Measurements from ENCODE around the gene DHX57. TPM values are rescaled to one million over a fixed set of nuclear protein-coding genes. Genes with fewer than 3 reads are reported as not detected.

Gene DHX57
- total RNA-seq, 1 experiment from 2014 or later = 28.7 TPM

- Histone ChIP-seq H3K36me3 (no peaks in the 10 kb centered on the region; the same call in 1 of the 2 replicates), H3K9me3 (no peaks in the 10 kb centered on the region), H3K4me3 (no peak overlapping the region), H3K27me3 (no peaks in the 10 kb centered on the region; the same call in 1 of the 2 replicates)
- no peak for DNase-seq
Observed at GRCh38 chr2:38887902-38888554, 12.3 kb upstream of the DHX57 start.

GRCh38 chr2:38887347-38887746, 11.6 kb upstream of the DHX57 start:
- Histone ChIP-seq H3K36me3 (no peaks in the 10 kb centered on the region; the same call in 1 of the 2 replicates), H3K9me3 (no peaks in the 10 kb centered on the region), H3K4me3 (no peak overlapping the region), H3K27me3 (no peaks in the 10 kb centered on the region; the same call in 1 of the 2 replicates)
- DNase-seq = no peak

DNA sequence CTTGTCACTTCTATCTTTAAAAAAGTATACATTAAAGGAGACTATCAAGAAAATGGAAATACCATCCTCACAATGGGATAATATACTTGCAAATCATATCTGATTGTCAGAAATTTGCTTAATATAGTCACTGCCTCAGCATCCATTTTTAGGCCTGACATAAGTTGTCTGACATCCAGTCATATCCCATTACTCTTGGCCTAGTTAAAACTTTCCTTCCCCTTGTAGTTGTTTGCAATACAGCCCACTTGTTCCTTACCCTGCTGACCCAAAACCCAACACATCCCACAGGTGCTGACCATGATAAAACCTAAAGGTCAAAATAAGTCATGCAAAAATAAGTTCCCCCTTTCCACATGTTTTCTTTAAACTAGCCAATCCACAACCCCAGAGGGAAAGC, 10.3 kb upstream of the DHX57 start:
- H3K9me3 ChIP-seq = no peaks in the 10 kb centered on the region
- H3K4me3 ChIP-seq = no peak overlapping the region
- DNase-seq = no peak
- H3K36me3 ChIP-seq = no peaks in the 10 kb centered on the region; the same call in 1 of the 2 replicates
- no peaks in the 10 kb centered on the region; the same call in 1 of the 2 replicates for H3K27me3 ChIP-seq

GRCh38 chr2:38876407-38876806, 673 bp upstream of the DHX57 start:
- peak overlapping the region; percentile 95 for H3K4me3 ChIP-seq
- no peaks in the 10 kb centered on the region for H3K27me3 ChIP-seq
- no peaks in the 10 kb centered on the region for H3K36me3 ChIP-seq
- no peak for DNase-seq
- no peaks in the 10 kb centered on the region for H3K9me3 ChIP-seq

DNA sequence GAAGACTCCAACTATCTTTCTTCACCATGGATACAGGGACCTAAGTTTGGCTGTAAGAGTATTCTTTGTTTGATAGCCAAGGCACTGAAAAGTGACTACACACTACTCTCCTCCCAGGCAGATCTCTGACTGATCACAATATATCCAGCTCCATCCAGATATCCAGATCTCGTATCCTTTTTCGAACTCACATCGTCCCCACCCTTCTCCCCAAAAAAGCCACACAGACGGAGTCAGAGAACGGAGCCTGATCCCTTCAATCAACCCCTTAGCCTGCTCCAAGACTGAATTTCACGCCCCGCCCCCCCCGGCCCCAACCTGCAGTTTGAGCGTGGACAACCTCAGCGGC, 533 bp downstream of the DHX57 start:
- Histone ChIP-seq H3K9me3 (peaks cover 4% of the 10 kb centered on the region), H3K4me3 (peak overlapping the region; percentile 95), H3K36me3 (no peaks in the 10 kb centered on the region), H3K27me3 (no peaks in the 10 kb centered on the region)
- no peak for DNase-seq

DNA sequence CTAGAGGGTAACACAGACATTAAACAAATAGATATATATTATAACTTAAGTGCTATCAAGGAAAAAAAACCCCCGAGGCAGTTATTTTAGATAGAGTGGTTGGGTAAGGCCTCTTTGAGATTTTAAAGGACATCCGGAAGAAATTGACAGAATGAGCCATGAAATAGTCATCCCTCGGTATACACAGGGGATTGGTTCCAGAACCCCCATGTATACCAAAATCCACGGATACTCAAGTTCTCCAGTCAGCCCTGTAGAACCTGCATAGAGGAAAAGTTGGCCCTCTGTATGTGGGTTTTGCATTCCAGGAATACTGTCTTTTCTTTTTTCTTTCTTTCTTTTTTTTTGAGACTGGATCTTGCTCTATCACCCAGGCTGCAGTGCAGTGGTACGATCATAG, 2.0 kb downstream of the DHX57 start:
- Histone ChIP-seq H3K4me3 (no peak overlapping the region), H3K9me3 (peaks cover 9% of the 10 kb centered on the region), H3K27me3 (no peaks in the 10 kb centered on the region), H3K36me3 (no peaks in the 10 kb centered on the region)
- DNase-seq = no peak

DNA sequence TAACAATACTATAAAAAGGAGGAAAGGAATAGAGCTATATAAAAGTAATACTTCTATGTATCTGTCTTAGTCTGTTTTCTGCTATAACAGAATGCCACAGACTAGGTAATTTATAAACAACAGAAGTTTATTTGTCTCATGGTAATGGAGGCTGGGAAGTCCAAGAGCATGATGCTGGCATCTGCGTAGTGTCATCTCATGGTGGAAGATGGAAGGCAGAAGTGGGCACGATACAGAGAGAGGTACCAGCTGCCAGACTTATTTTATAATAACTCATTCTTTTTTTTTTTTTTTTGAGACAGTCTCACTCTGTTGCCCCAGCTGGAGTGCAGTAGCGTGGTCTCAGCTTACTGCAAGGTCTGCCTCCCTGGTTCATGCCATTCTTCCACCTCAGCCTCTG, 4.3 kb downstream of the DHX57 start:
- Histone ChIP-seq H3K36me3 (no peaks in the 10 kb centered on the region), H3K4me3 (no peak overlapping the region), H3K27me3 (no peaks in the 10 kb centered on the region), H3K9me3 (peaks cover 9% of the 10 kb centered on the region)
- DNase-seq = no peak

- peaks cover 3% of the 10 kb centered on the region; the same call in 1 of the 2 replicates for H3K36me3 ChIP-seq
- H3K9me3 ChIP-seq = peaks cover 9% of the 10 kb centered on the region
- H3K4me3 ChIP-seq = no peak overlapping the region
- H3K27me3 ChIP-seq = no peaks in the 10 kb centered on the region
- no peak for DNase-seq
Observed at GRCh38 chr2:38866773-38867443, 8.8 kb downstream of the DHX57 start.

GRCh38 chr2:38863061-38863695, 12.6 kb downstream of the DHX57 start:
- Histone ChIP-seq H3K36me3 (peaks cover 16% of the 10 kb centered on the region), H3K4me3 (no peak overlapping the region), H3K9me3 (no peaks in the 10 kb centered on the region), H3K27me3 (no peaks in the 10 kb centered on the region)
- DNase-seq = no peak

DNA sequence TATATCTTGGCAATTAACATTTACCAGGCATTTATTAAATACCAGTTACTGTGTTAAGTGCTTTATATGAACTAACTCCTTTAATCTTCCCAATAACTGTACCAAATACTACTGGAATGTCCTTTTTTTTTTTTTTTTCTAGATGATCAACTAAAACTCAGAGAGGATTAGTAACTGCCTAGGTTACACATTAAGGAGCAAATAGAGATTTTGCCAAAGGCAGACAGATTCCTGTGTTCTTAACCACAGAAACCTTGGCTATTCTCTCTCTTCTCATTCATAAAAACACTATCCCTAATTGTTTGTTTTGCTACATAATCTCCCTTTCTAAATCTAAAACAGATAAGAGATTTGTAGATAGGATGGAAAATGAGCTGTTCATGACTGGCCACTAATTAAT, 13.3 kb downstream of the DHX57 start:
- DNase-seq = no peak
- Histone ChIP-seq H3K36me3 (peaks cover 18% of the 10 kb centered on the region), H3K27me3 (no peaks in the 10 kb centered on the region), H3K9me3 (no peaks in the 10 kb centered on the region), H3K4me3 (no peak overlapping the region)

DNA sequence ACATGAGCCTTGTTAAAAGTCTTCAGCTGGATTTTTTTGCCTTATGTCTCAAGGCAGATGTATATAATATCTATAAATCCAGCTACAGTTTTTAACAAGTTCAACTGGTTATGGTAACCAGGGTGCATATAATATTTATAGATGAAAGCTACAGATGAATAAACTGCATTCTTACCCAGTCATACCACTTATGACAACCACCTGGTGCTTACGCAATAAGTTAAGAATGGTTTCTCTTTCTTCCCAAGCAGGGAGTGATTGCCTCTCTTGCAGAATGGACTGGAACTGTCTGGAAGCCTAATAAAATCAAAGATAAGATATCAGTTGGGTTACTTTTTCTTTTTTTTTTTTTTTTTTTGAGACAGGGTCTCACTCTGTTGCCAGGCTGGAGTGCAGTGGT, 19.6 kb downstream of the DHX57 start:
- Histone ChIP-seq H3K9me3 (no peaks in the 10 kb centered on the region), H3K27me3 (no peaks in the 10 kb centered on the region), H3K4me3 (no peak overlapping the region), H3K36me3 (peaks cover 11% of the 10 kb centered on the region)
- no peak for DNase-seq

DNA sequence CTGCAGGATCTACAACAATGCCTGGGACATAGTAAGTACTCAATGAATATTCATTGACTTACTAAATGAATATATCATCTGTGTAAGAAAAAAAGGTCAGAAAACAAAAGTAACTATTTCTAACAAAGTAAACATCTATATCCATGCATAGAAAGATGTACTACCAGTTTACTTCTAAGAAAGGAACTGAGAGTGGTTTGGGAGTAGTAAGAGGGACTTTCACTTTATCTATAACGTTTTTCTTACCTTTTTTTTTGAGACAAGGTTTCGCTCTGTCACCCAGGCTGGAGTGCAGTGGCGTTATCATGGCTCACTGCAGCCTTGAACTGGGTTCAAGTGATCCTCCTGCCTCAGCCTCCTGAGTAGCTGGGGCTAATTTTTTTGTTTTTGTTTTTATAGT, 25.7 kb downstream of the DHX57 start:
- no peaks in the 10 kb centered on the region; the same call in 1 of the 2 replicates for H3K36me3 ChIP-seq
- H3K9me3 ChIP-seq = no peaks in the 10 kb centered on the region
- DNase-seq = no peak
- no peak overlapping the region for H3K4me3 ChIP-seq
- no peaks in the 10 kb centered on the region for H3K27me3 ChIP-seq

- DNase-seq = no peak
- Histone ChIP-seq H3K4me3 (no peak overlapping the region), H3K27me3 (no peaks in the 10 kb centered on the region), H3K36me3 (peaks cover 7% of the 10 kb centered on the region; the same call in 1 of the 2 replicates), H3K9me3 (no peaks in the 10 kb centered on the region)
Observed at GRCh38 chr2:38836791-38837190, 38.9 kb downstream of the DHX57 start.

DNA sequence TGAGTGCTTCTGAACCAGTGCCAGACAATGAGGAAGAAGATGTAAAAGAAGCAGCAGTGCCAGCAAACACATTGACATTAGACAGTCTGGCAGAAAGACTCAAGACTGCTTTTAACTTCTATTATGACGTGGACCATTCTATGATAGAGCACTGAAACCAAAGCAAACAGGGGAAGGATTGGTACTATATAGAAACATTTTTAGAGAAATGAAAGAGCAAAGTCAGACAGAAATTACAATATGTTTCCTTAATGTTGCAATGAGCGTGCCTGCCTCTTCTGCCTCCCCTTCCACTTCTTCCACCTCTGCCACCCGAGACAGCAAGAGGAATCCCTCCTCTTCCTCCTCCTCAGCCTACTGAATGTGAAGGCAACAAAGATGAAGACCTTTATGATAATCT, 39.7 kb downstream of the DHX57 start:
- DNase-seq = no peak
- Histone ChIP-seq H3K9me3 (no peaks in the 10 kb centered on the region), H3K4me3 (no peak overlapping the region), H3K27me3 (no peaks in the 10 kb centered on the region), H3K36me3 (peaks cover 7% of the 10 kb centered on the region; the same call in 1 of the 2 replicates)

- Histone ChIP-seq H3K27me3 (no peaks in the 10 kb centered on the region), H3K9me3 (no peaks in the 10 kb centered on the region)
- DNase-seq = no peak
Observed at GRCh38 chr2:38835015-38835601, 40.6 kb downstream of the DHX57 start.

DNA sequence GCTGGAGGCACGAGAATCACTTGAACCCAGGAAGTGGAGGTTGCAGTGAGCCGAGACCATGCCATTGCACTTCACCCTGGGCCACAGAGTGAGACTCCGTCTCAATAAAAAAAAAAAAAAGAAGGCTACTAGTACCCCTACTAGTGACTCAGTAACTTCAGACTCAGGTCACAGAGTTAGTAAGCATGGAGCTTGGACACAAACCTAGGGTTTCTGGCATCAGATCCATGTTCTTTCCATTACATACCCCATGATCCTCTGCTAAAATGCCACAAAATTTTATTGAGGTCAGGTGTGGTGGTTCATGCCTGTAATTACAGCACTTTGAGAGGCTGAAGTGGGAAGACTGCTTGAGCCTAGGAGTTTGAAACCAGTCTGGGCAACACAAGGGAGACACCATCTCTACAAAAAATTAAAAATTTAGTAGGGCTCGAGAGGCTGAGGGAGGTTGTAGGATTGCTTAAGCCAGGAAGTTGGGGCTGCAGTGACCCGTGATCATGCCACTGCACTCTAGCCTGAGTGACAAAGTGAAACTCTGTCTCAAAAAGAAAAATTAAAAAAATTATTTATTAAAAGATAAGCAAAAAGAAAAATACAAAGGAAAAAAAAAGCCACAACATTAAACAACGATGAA, 45.1 kb downstream of the DHX57 start:
- no peak for DNase-seq
- Histone ChIP-seq H3K9me3 (no peaks in the 10 kb centered on the region), H3K27me3 (no peaks in the 10 kb centered on the region), H3K4me3 (no peak overlapping the region), H3K36me3 (peaks cover 11% of the 10 kb centered on the region)

More at GRCh38 chr2:38835015-38835601, 40.6 kb downstream of the DHX57 start:
- no peak overlapping the region for H3K4me3 ChIP-seq
- H3K36me3 ChIP-seq = peaks cover 7% of the 10 kb centered on the region

DNA sequence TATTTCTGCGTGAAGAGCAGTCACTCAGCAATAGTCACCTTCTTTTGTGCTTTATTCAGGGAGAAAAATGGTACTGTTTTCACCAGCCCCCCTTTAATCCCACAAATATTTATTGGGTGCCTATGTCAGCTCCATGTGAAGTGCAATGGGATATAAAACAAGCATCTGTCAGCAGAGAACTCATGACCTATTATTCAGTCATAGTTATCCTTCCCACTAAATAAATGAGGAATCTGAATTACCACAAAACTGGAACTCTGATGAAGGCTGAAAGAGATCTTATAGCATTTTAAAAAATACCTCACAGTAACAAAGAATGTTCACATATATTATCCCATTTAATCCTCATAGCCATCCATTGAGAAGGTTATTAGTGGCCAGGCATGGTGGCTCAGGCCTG, 45.8 kb downstream of the DHX57 start:
- H3K27me3 ChIP-seq = no peaks in the 10 kb centered on the region
- H3K4me3 ChIP-seq = no peak overlapping the region
- DNase-seq = no peak
- no peaks in the 10 kb centered on the region for H3K9me3 ChIP-seq
- peaks cover 14% of the 10 kb centered on the region for H3K36me3 ChIP-seq

All from MG63 (cell line).